Endothelial cell of umbilical vein (primary cell): Measurements from ENCODE around the gene ITPR2. TPM values are rescaled to one million over a fixed set of nuclear protein-coding genes. Genes with fewer than 3 reads are reported as not detected.

Source experiments
- BruUV-seq: library from RNA; stranded (reverse); fragments of 400-500 nt; replicated peaks from 2 replicates; lab custom pipeline; 2021; lab: Mats Ljungman, UMichigan
- CTCF ChIA-PET: fragments of 300-600, 350-600 bp; sonication (Branson Sonifier 250); formaldehyde crosslinking; loops from one replicate; lab custom pipeline; 2021; ENCODE audit warnings: antibody characterized with exemption, inconsistent platforms; lab: Charles Lee
- POLR2A ChIA-PET: fragments of 300-600, 350-600 bp; sonication (Branson Sonifier 250); formaldehyde crosslinking; loops from one replicate; lab custom pipeline; 2021; ENCODE audit warnings: antibody characterized with exemption, inconsistent platforms; lab: Charles Lee
- DNase-seq: peaks from one replicate; pipeline ENCODE4 v3.0.0-alpha.2; 2011; ENCODE audit warnings: low read depth, low spot score
- FAIRE-seq: peaks from 2 replicates; lab custom pipeline; 2011; peaks lifted over from hg19 to GRCh38; lab: Jason Lieb, UNC
- H2AFZ ChIP-seq: 2 replicates; pipeline ENCODE4 v1.6.0; 2012; ENCODE audit warnings: low read depth, low read length, control low read depth, inconsistent platforms
- H3K27ac ChIP-seq: 2 replicates; pipeline ENCODE4 v1.5.1; 2011; ENCODE audit warnings: low read depth, mild to moderate bottlenecking, control low read depth, low read length, moderate library complexity; ENCODE audit not compliant: insufficient read depth
- H3K27me3 ChIP-seq, 2 experiments: 2 replicates each; pipeline versions ENCODE4 v1.6.0 to v1.6.1; 2011; ENCODE audit warnings: low read length in 2 of 2, mixed read lengths in 1 of 2; ENCODE audit not compliant: control insufficient read depth in 2 of 2, insufficient read depth in 2 of 2
- H3K36me3 ChIP-seq, 2 experiments: 2 replicates in 1 of 2; 3 replicates in 1 of 2; pipeline ENCODE4 v1.5.1; 2011; ENCODE audit warnings: low read length in 2 of 2, mild to moderate bottlenecking in 1 of 2, moderate library complexity in 1 of 2; ENCODE audit not compliant: control insufficient read depth in 2 of 2, insufficient read depth in 2 of 2; ENCODE audit errors: extremely low read depth in 1 of 2
- H3K4me1 ChIP-seq: 3 replicates; pipeline ENCODE4 v1.5.1; 2011; ENCODE audit warnings: mild to moderate bottlenecking, low read length; ENCODE audit not compliant: control insufficient read depth, insufficient read depth; ENCODE audit errors: extremely low read depth
- H3K4me2 ChIP-seq: 2 replicates; pipeline ENCODE4 v1.6.1; 2011; ENCODE audit warnings: low read length, control low read depth, mixed read lengths; ENCODE audit not compliant: insufficient read depth
- H3K4me3 ChIP-seq, 3 experiments: fragments of 200-600 bp in 1 of 3; sonication (generic), shearing (Covaris generic) in 1 of 3; replicated peaks in 1 of 3; 2 replicates each; pipeline ENCODE4 v1.5.1; 2011 to 2016; ENCODE audit warnings: control low read depth in 3 of 3, low read length in 3 of 3, mild to moderate bottlenecking in 2 of 3, inconsistent platforms in 1 of 3, low read depth in 1 of 3, moderate library complexity in 1 of 3; ENCODE audit not compliant: insufficient read depth in 1 of 3
- H3K79me2 ChIP-seq: 2 replicates; pipeline ENCODE4 v1.6.0; 2012; ENCODE audit warnings: low read length, inconsistent platforms; ENCODE audit not compliant: control insufficient read depth, insufficient read depth
- H3K9ac ChIP-seq: replicated peaks from 2 replicates; pipeline ENCODE3; 2011; ENCODE audit warnings: low read length, control low read depth; ENCODE audit not compliant: insufficient read depth; ENCODE audit errors: extremely low read depth
- H3K9me1 ChIP-seq: replicated peaks from 3 replicates; pipeline ENCODE4 v1.6.0; 2011; ENCODE audit warnings: mild to moderate bottlenecking, low read length; ENCODE audit not compliant: control insufficient read depth, insufficient read depth; ENCODE audit errors: extremely low read depth
- H3K9me3 ChIP-seq: replicated peaks from 2 replicates; pipeline ENCODE4 v1.5.1; 2012; ENCODE audit warnings: low read length, inconsistent platforms; ENCODE audit not compliant: control insufficient read depth, insufficient read depth
- H4K20me1 ChIP-seq: replicated peaks from 2 replicates; pipeline ENCODE3; 2011; ENCODE audit warnings: mild to moderate bottlenecking, low read length; ENCODE audit not compliant: control insufficient read depth, insufficient read depth; ENCODE audit errors: extremely low read depth
- CTCF ChIP-seq, 2 donors: IDR thresholded peaks; 1 replicate in 1 of 2; 2 replicates in 1 of 2; pipeline ENCODE4 v1.5.1; 2011; ENCODE audit warnings: low read length in 2 of 2, mild to moderate bottlenecking in 2 of 2, moderate library complexity in 2 of 2, control low read depth in 1 of 2, inconsistent platforms in 1 of 2, low read depth in 1 of 2; ENCODE audit not compliant: insufficient read depth in 1 of 2; ENCODE audit errors: extremely low read depth in 1 of 2
- FOS ChIP-seq: IDR thresholded peaks from 2 replicates; pipeline ENCODE4 v1.6.1; 2011; ENCODE audit warnings: mild to moderate bottlenecking, low read length, moderate library complexity, borderline replicate concordance; ENCODE audit not compliant: insufficient read depth
- GATA2 ChIP-seq: IDR thresholded peaks from 2 replicates; pipeline ENCODE4 v1.7.0; 2011; ENCODE audit warnings: low read depth, mild to moderate bottlenecking, moderate library complexity, mixed read lengths, low read length; ENCODE audit not compliant: insufficient read length, insufficient read depth
- JUN ChIP-seq: IDR thresholded peaks from 2 replicates; pipeline ENCODE4 v1.6.1; 2011; ENCODE audit warnings: borderline replicate concordance, low read depth; ENCODE audit not compliant: insufficient read length, insufficient read depth
- MAX ChIP-seq: IDR thresholded peaks from 2 replicates; pipeline ENCODE4 v1.6.1; 2011; ENCODE audit not compliant: insufficient read depth, insufficient read length
- POLR2A ChIP-seq: IDR thresholded peaks from 2 replicates; pipeline ENCODE4 v1.6.1; 2012; ENCODE audit warnings: low read depth, mild to moderate bottlenecking, control low read depth, low read length
- dilution Hi-C: fragments of 300-500 bp; cut with MboI; formaldehyde crosslinking; loops from one replicate; pipeline ENCODE4 v1.15.0; 2019; ENCODE audit warnings: low sequenced_read_pairs; ENCODE audit not compliant: extremely low pct_ligation_motif_present
- intact Hi-C: fragments of 100-400 bp; cut with micrococcal nuclease; formaldehyde crosslinking; loops from one replicate; pipeline ENCODE4 v1.10.0; 2022
- polyA plus RNA-seq, 4 experiments: library from polyadenylated mRNA; depleted of rRNA in 3 of 4; stranded (reverse) in 3 of 4; unstranded in 1 of 4; fragments of >200 nt; gene quantifications; 2 replicates each; pipeline versions ENCODE4 v1.2.1 to v1.2.3, GENCODE V29; 2011 to 2012; ENCODE audit warnings: missing spikeins in 1 of 4
- total RNA-seq: library from RNA; stranded (reverse); gene quantifications from 2 replicates; pipeline ENCODE4 v1.2.3, GENCODE V29; 2021

ITPR2 gene
- total and polyA plus RNA-seq, 2 donors (not counting 3 experiments of a cell fraction or from before 2014, with no cell fraction given), result 16.2 to 86.8 TPM

DNA sequence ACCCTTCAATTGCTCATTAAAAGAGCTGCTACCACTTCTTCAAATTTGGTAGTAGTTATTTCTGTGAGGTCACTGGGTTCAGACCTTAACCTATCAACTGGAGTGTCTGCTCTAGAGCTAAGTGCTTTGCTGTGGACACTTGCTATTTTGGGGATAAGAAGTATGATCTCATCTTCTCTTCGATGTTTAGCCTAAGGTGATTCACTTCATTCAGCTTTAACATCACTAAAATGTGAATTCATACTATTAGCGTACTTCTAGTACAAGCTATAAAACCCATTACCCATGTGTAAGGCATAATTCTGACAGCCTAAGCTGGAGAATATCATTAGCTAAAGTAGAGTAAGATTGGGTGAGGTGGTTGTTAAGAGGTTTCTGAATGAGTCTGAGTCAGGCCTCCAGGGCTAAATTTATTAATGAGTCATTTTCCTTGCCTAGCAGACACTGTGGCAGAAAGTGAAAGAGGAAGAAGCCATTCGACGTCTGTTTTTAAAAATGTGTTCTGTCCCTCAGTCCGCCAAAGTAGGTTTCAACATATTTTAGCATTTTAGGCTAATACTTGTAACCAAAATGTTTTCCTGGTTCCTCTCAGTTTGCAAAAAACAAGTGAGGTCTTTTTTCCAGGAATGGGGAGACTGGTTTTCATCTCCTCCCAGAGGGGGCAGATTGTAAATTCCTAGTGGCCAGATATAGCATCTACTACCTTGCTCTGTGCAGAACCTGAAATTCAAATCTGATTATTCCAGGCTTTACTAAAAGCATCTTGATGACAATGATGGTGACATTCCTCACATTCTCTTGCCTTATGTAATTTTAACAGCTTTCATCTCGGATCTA is 534.0 kb downstream of the ITPR2 start:
- intact Hi-C loops, result loop anchor here (1.0 to 5.0 kb wide), 2 partner anchors 25 to 177 kb away; no protein-coding TSS in a partner anchor
- H3K9me3 ChIP-seq, result no peaks in the 10 kb centered on the region
- TSS peak; percentile 56 for BruUV-seq
- POLR2A ChIA-PET, result no interaction called here
- peak overlapping the region; percentile 94 for H3K4me2 ChIP-seq
- peak; percentile 95 for FAIRE-seq
- TF ChIP-seq MAX (no peak), FOS (peak; percentile 91), CTCF (IDR thresholded peaks at IDR 0.05; ENCODE audit: extremely low read depth in 1 of 2, insufficient read depth in 1 of 2, low read depth in 1 of 2, low read length in 2 of 2) (peak; percentile 25 to 39), JUN (peak; percentile 80), POLR2A (no peak), GATA2 (no peak)
- CTCF ChIA-PET, result interaction anchor here (0.7 to 1.8 kb wide), 10 partner anchors 9 to 177 kb away, joined by 3 to 12 read pairs (median 4); no protein-coding TSS in a partner anchor
- H3K27me3 ChIP-seq, result no peaks in the 10 kb centered on the region
- H3K9ac ChIP-seq, result peak overlapping the region; percentile 76
- peak overlapping the region; percentile 71 for H3K27ac ChIP-seq
- H3K9me1 ChIP-seq, result no peaks in the 10 kb centered on the region
- H3K36me3 ChIP-seq, result no peaks in the 10 kb centered on the region
- peak; percentile 80 for DNase-seq
- dilution Hi-C loops, result no loop called here
- H3K79me2 ChIP-seq, result no peaks in the 10 kb centered on the region
- H4K20me1 ChIP-seq, result no peaks in the 10 kb centered on the region
- H3K4me3 ChIP-seq, result peak overlapping the region in 1 of 3 experiments; percentile 66
- peak overlapping the region; percentile 84 for H2AFZ ChIP-seq
- peaks cover 7% of the 10 kb centered on the region for H3K4me1 ChIP-seq
